Common myeloid progenitor, CD34-positive (primary cell): ENCODE data around the gene TMEM63A.

Experiments used
- CTCF ChIA-PET: fragments of 350-600 bp; sonication (Branson Sonifier 250); formaldehyde crosslinking; loops from one replicate; lab custom pipeline; 2021; ENCODE audit warnings: antibody characterized with exemption; lab: Charles Lee
- POLR2A ChIA-PET: fragments of 350-600 bp; sonication (Branson Sonifier 250); formaldehyde crosslinking; loops from one replicate; lab custom pipeline; 2021; ENCODE audit warnings: antibody characterized with exemption; lab: Charles Lee
- DNase-seq, 3 donors: peaks; one replicate each; pipeline versions ENCODE4 v3.0.0 to v3.0.0-alpha.2; 2013
- H3K27ac ChIP-seq, 2 experiments: 1 replicate in 1 of 2; 2 replicates in 1 of 2; pipeline ENCODE4 v1.7.0; 2013; ENCODE audit warnings: inconsistent platforms in 2 of 2, low read length in 2 of 2, mild to moderate bottlenecking in 2 of 2, low read depth in 1 of 2, moderate library complexity in 1 of 2; ENCODE audit not compliant: severe bottlenecking in 2 of 2, insufficient read depth in 1 of 2, poor library complexity in 1 of 2
- H3K27me3 ChIP-seq, 5 experiments: replicated peaks in 2 of 5; 1 replicate in 3 of 5; 2 replicates in 2 of 5; pipeline versions ENCODE4 v1.6.1 to v1.7.0; 2013; ENCODE audit warnings: low read length in 4 of 5, mild to moderate bottlenecking in 2 of 5, moderate library complexity in 2 of 5, inconsistent platforms in 1 of 5; ENCODE audit not compliant: insufficient read depth in 5 of 5, control insufficient read depth in 4 of 5
- H3K36me3 ChIP-seq, 4 experiments: 1 replicate in 2 of 4; 2 replicates in 2 of 4; pipeline versions ENCODE4 v1.6.1 to v1.7.0; 2013; ENCODE audit warnings: low read length in 3 of 4, control low read depth in 1 of 4, mild to moderate bottlenecking in 1 of 4; ENCODE audit not compliant: control insufficient read depth in 4 of 4, insufficient read depth in 4 of 4
- H3K4me1 ChIP-seq, 4 experiments: 1 replicate in 3 of 4; 2 replicates in 1 of 4; pipeline versions ENCODE4 v1.6.1 to v1.7.1; 2013; ENCODE audit warnings: low read length in 3 of 4, mild to moderate bottlenecking in 3 of 4, control low read depth in 1 of 4, inconsistent platforms in 1 of 4, moderate library complexity in 1 of 4; ENCODE audit not compliant: control insufficient read depth in 4 of 4, insufficient read depth in 4 of 4; ENCODE audit errors: control extremely low read depth in 1 of 4
- H3K4me3 ChIP-seq, 7 experiments: 1 replicate in 4 of 7; 2 replicates in 3 of 7; pipeline versions ENCODE4 v1.5.1 to v1.7.0; 2013; ENCODE audit warnings: mild to moderate bottlenecking in 7 of 7, low read length in 6 of 7, moderate library complexity in 6 of 7, inconsistent platforms in 2 of 7, low read depth in 2 of 7, control low read depth in 1 of 7; ENCODE audit not compliant: insufficient read depth in 4 of 7, control insufficient read depth in 1 of 7; ENCODE audit errors: extremely low read depth in 1 of 7
- H3K9me3 ChIP-seq, 5 experiments: 1 replicate in 4 of 5; 2 replicates in 1 of 5; pipeline versions ENCODE4 v1.6.1 to v1.7.1; 2013; ENCODE audit warnings: low read length in 4 of 5, mild to moderate bottlenecking in 2 of 5, inconsistent platforms in 1 of 5, low read depth in 1 of 5, moderate library complexity in 1 of 5; ENCODE audit not compliant: control insufficient read depth in 4 of 5, insufficient read depth in 2 of 5; ENCODE audit errors: control extremely low read depth in 1 of 5
- WGBS: methylation state at CpG from one replicate; pipeline ENCODE4 v1.1.5; 2013; ENCODE audit not compliant: insufficient coverage; 5-methylcytosine and 5-hydroxymethylcytosine counted together

TMEM63A gene

GRCh38 chr1:225886159-225887029 lies 4.2 kb upstream of the TMEM63A start:
- ChIA-PET CTCF (interaction anchor here (0.7 to 2.2 kb wide), 3 partner anchors 10 to 16 kb away, joined by 3 to 6 read pairs (median 5); no protein-coding TSS in a partner anchor), POLR2A (no interaction called here)
- no peaks in the 10 kb centered on the region for H3K36me3 ChIP-seq
- WGBS, result 98% methylated on average over 15 of the region's 19 CpGs
- H3K4me1 ChIP-seq, result peaks cover 0 to 13% (median 8%) of the 10 kb centered on the region in 4 experiments
- no peak overlapping the region for H3K4me3 ChIP-seq
- no peaks in the 10 kb centered on the region for H3K9me3 ChIP-seq
- DNase-seq, result no peak
- peaks cover 0 to 3% (median 2%) of the 10 kb centered on the region in 5 experiments for H3K27me3 ChIP-seq
- no peak overlapping the region for H3K27ac ChIP-seq

GRCh38 chr1:225885336-225885735 lies 3.2 kb upstream of the TMEM63A start:
- POLR2A ChIA-PET, result no interaction called here
- no peak for DNase-seq
- H3K36me3 ChIP-seq, result no peaks in the 10 kb centered on the region
- CTCF ChIA-PET, result interaction anchor here (1.1 kb wide), 1 partner anchor 35 kb away, joined by 3 read pairs; no protein-coding TSS in a partner anchor
- H3K4me1 ChIP-seq, result peaks cover 7 to 24% (median 18%) of the 10 kb centered on the region in 4 experiments
- 100% methylated on average over 4 of the region's 6 CpGs for WGBS
- no peaks in the 10 kb centered on the region for H3K9me3 ChIP-seq
- no peak overlapping the region for H3K27ac ChIP-seq
- peaks cover 0 to 3% (median 2%) of the 10 kb centered on the region in 5 experiments for H3K27me3 ChIP-seq
- H3K4me3 ChIP-seq, result no peak overlapping the region

GRCh38 chr1:225883616-225884265 lies 1.6 kb upstream of the TMEM63A start:
- Histone ChIP-seq H3K9me3 (no peaks in the 10 kb centered on the region), H3K36me3 (no peaks in the 10 kb centered on the region), H3K27ac (no peak overlapping the region), H3K4me3 (peak overlapping the region in 1 of 7 experiments; percentile 92), H3K27me3 (peaks cover 0 to 3% (median 2%) of the 10 kb centered on the region in 5 experiments), H3K4me1 (peaks cover 7 to 40% (median 34%) of the 10 kb centered on the region in 4 experiments)
- 80% methylated on average over 3 of the region's 11 CpGs for WGBS
- ChIA-PET POLR2A (interaction anchor here (0.6 to 1.8 kb wide), 3 partner anchors 41 to 101 kb away, joined by 3 to 4 read pairs (median 4); partner anchors contain the start of gene PYCR2), CTCF (interaction anchor here (0.8 to 2.1 kb wide), 8 partner anchors 10 to 110 kb away, joined by 3 to 7 read pairs (median 4); no protein-coding TSS in a partner anchor)
- no peak for DNase-seq

- 8% methylated on average over 44 of the region's 63 CpGs for WGBS
- ChIA-PET CTCF (interaction anchor here (0.6 to 2.1 kb wide), 21 partner anchors 9 to 360 kb away, joined by 3 to 8 read pairs (median 3); partner anchors contain the start of genes LEFTY2 and SRP9), POLR2A (interaction anchor here (0.7 to 1.8 kb wide), 3 partner anchors 41 to 106 kb away, joined by 4 read pairs; partner anchors contain the start of genes PYCR2 and SRP9)
- peaks cover 7 to 48% (median 42%) of the 10 kb centered on the region in 4 experiments for H3K4me1 ChIP-seq
- peak overlapping the region; percentile 85 to 98 (median 92) for H3K4me3 ChIP-seq
- H3K27me3 ChIP-seq, result peaks cover 0 to 3% (median 2%) of the 10 kb centered on the region in 5 experiments
- H3K36me3 ChIP-seq, result peaks cover 0 to 5% (median under 1%) of the 10 kb centered on the region in 4 experiments
- H3K9me3 ChIP-seq, result no peaks in the 10 kb centered on the region
- peak in 2 of 3 donors; percentile 62 to 67 for DNase-seq
- peak overlapping the region in 1 of 2 experiments; percentile 91 for H3K27ac ChIP-seq
Measured at GRCh38 chr1:225882694-225883615, 775 bp upstream of the TMEM63A start.

- peak overlapping the region; percentile 85 to 98 (median 92) for H3K4me3 ChIP-seq
- H3K36me3 ChIP-seq, result peaks cover 0 to 18% (median 10%) of the 10 kb centered on the region in 4 experiments
- ChIA-PET POLR2A (interaction anchor here (0.6 to 1.4 kb wide), 2 partner anchors 15 to 104 kb away, joined by 3 to 4 read pairs; partner anchors contain the start of gene SRP9), CTCF (interaction anchor here (0.5 to 2.1 kb wide), 22 partner anchors 9 to 399 kb away, joined by 3 to 8 read pairs (median 4); no protein-coding TSS in a partner anchor)
- no peaks in the 10 kb centered on the region for H3K27me3 ChIP-seq
- peaks cover 7 to 51% (median 47%) of the 10 kb centered on the region in 4 experiments for H3K4me1 ChIP-seq
- no peaks in the 10 kb centered on the region for H3K9me3 ChIP-seq
- peak overlapping the region; percentile 74 to 91 for H3K27ac ChIP-seq
- 5% methylated on average over 19 of the region's 25 CpGs for WGBS
- peak in 2 of 3 donors; percentile 70 to 84 for DNase-seq
Measured at GRCh38 chr1:225881081-225881958, 860 bp downstream of the TMEM63A start.
